Kidney (tissue), 14 donors: ENCODE measurements around the gene ACOXL. TPM values are rescaled to one million over a fixed set of nuclear protein-coding genes. Genes with fewer than 3 reads are reported as not detected.

Experiments
- DNase-seq, 5 donors: peaks; one replicate each; pipeline ENCODE4 v3.0.0-alpha.2; 2013 to 2020
- FAIRE-seq: peaks from 2 replicates; lab custom pipeline; 2012; peaks lifted over from hg19 to GRCh38; lab: Jason Lieb, UNC
- H3K27ac ChIP-seq, 2 donors: one replicate each; pipeline ENCODE4 v1.7.0; 2013; ENCODE audit warnings: low read depth in 2 of 2, low read length in 2 of 2, inconsistent platforms in 1 of 2
- H3K27me3 ChIP-seq: one replicate; pipeline ENCODE4 v1.7.1; 2013; ENCODE audit warnings: low read length, inconsistent platforms; ENCODE audit not compliant: control insufficient read depth, insufficient read depth
- H3K36me3 ChIP-seq, 3 donors: one replicate each; pipeline versions ENCODE4 v1.7.0 to v1.7.1; 2013; ENCODE audit warnings: low read length in 3 of 3, control low read depth in 1 of 3, inconsistent platforms in 1 of 3; ENCODE audit not compliant: insufficient read depth in 3 of 3, control insufficient read depth in 2 of 3
- H3K4me1 ChIP-seq, 3 donors: one replicate each; pipeline versions ENCODE4 v1.7.0 to v1.7.1; 2013; ENCODE audit warnings: low read length in 3 of 3, inconsistent platforms in 1 of 3, low read depth in 1 of 3; ENCODE audit not compliant: control insufficient read depth in 2 of 3, insufficient read depth in 2 of 3
- H3K4me3 ChIP-seq, 3 donors: one replicate each; pipeline versions ENCODE4 v1.7.0 to v1.8.1; 2013; ENCODE audit warnings: low read length in 3 of 3, control low read depth in 1 of 3, inconsistent platforms in 1 of 3
- H3K9ac ChIP-seq, 3 donors: one replicate each; pipeline versions ENCODE4 v1.7.0 to v1.7.1; 2013; ENCODE audit warnings: low read length in 3 of 3, control low read depth in 1 of 3, inconsistent platforms in 1 of 3
- H3K9me3 ChIP-seq, 3 donors: one replicate each; pipeline versions ENCODE4 v1.7.0 to v1.7.1; 2013; ENCODE audit warnings: low read length in 3 of 3, control low read depth in 1 of 3, inconsistent platforms in 1 of 3; ENCODE audit not compliant: control insufficient read depth in 2 of 3, insufficient read depth in 1 of 3
- CTCF ChIP-seq: IDR thresholded peaks from 3 replicates; pipeline ENCODE4 v1.5.1; 2012; ENCODE audit warnings: mild to moderate bottlenecking, moderate library complexity, borderline replicate concordance; ENCODE audit not compliant: insufficient read depth; ENCODE audit errors: extremely low read depth
- intact Hi-C: fragments of 100-400 bp; cut with DNase I; formaldehyde crosslinking; loops from one replicate; pipeline ENCODE4 v1.11.1; 2022
- polyA plus RNA-seq: library from polyadenylated mRNA; stranded (reverse); fragments of 350-450 nt; fragmentation: Illumina TruSeq; extraction: RNeasy Lipid Tissue Mini Kit (QIAGEN cat#74804); gene quantifications from one replicate; pipeline ENCODE4 v1.2.3, GENCODE V29; 2014; ENCODE audit warnings: low read depth, low replicate concordance; ENCODE audit not compliant: insufficient read depth
- total RNA-seq: library from RNA; stranded (reverse); fragmentation: NEBNext Ultra II Directional; extraction: Animal tissue kit (Norgen Biotek cat#: 25700); gene quantifications from one replicate; pipeline ENCODE4 v1.2.1, GENCODE V29; 2021
- donor health status: control.
- donor health status: control.
- donor health status: control.
- donor health status: control.
- donor health status: control.
- donor health status: DM: yes; HTN: yes; CAD: no.
- donor health status: Normal renal cell carcinoma (clear cell type).

ACOXL gene
- total and polyA plus RNA-seq, 2 donors from 2014 or later, result 2.0 TPM; not detected in 1

GRCh38 chr2:111162718-111163331 is 430.5 kb downstream of the ACOXL start:
- Histone ChIP-seq H3K27me3 (no peaks in the 10 kb centered on the region), H3K4me1 (peaks cover 0 to 10% (median 10%) of the 10 kb centered on the region in 3 donors), H3K9me3 (no peaks in the 10 kb centered on the region), H3K36me3 (peaks cover 0 to 12% (median 8%) of the 10 kb centered on the region in 3 donors), H3K9ac (no peak overlapping the region), H3K4me3 (no peak overlapping the region), H3K27ac (no peak overlapping the region)
- DNase-seq (peak in 1 of 5 donors; percentile 30), FAIRE-seq (no peak)
- intact Hi-C loops, result no loop called here
- no peak for TF ChIP-seq CTCF

GRCh38 chr2:111164078-111164477 is 431.7 kb downstream of the ACOXL start:
- FAIRE-seq (no peak), DNase-seq (no peak)
- Histone ChIP-seq H3K9ac (no peak overlapping the region), H3K4me1 (peaks cover 0 to 10% (median 10%) of the 10 kb centered on the region in 3 donors), H3K9me3 (no peaks in the 10 kb centered on the region), H3K36me3 (peaks cover 0 to 12% (median 4%) of the 10 kb centered on the region in 3 donors), H3K27me3 (no peaks in the 10 kb centered on the region), H3K27ac (no peak overlapping the region), H3K4me3 (no peak overlapping the region)
- intact Hi-C loops, result no loop called here
- no peak for TF ChIP-seq CTCF

- Histone ChIP-seq H3K4me3 (no peak overlapping the region), H3K27ac (no peak overlapping the region), H3K9ac (no peak overlapping the region), H3K27me3 (no peaks in the 10 kb centered on the region), H3K4me1 (peaks cover 0 to 10% (median 10%) of the 10 kb centered on the region in 3 donors), H3K36me3 (peaks cover 0 to 12% (median 2%) of the 10 kb centered on the region in 3 donors), H3K9me3 (no peaks in the 10 kb centered on the region)
- no peak for TF ChIP-seq CTCF
- DNase-seq (no peak), FAIRE-seq (no peak)
- intact Hi-C loops, result no loop called here
Measured at GRCh38 chr2:111165084-111165483, 432.7 kb downstream of the ACOXL start.

GRCh38 chr2:111166115-111166514 is 433.7 kb downstream of the ACOXL start:
- TF ChIP-seq CTCF, result no peak
- Histone ChIP-seq H3K9ac (no peak overlapping the region), H3K9me3 (no peaks in the 10 kb centered on the region), H3K4me3 (no peak overlapping the region), H3K36me3 (peaks cover 0 to 12% (median 2%) of the 10 kb centered on the region in 3 donors), H3K27me3 (no peaks in the 10 kb centered on the region), H3K4me1 (peaks cover 0 to 10% (median 10%) of the 10 kb centered on the region in 3 donors), H3K27ac (no peak overlapping the region)
- FAIRE-seq (no peak), DNase-seq (no peak)
- intact Hi-C loops, result no loop called here
